ENCODE measurements around the gene CDKAL1. TPM values are rescaled to one million over a fixed set of nuclear protein-coding genes. Genes with fewer than 3 reads are reported as not detected.

The CDKAL1 gene
- total and polyA plus RNA-seq, 2 of the 8 experiments (the other 6 are each of a cell fraction or from before 2014, with no cell fraction given) = 8.4 to 24.6 TPM

DNA sequence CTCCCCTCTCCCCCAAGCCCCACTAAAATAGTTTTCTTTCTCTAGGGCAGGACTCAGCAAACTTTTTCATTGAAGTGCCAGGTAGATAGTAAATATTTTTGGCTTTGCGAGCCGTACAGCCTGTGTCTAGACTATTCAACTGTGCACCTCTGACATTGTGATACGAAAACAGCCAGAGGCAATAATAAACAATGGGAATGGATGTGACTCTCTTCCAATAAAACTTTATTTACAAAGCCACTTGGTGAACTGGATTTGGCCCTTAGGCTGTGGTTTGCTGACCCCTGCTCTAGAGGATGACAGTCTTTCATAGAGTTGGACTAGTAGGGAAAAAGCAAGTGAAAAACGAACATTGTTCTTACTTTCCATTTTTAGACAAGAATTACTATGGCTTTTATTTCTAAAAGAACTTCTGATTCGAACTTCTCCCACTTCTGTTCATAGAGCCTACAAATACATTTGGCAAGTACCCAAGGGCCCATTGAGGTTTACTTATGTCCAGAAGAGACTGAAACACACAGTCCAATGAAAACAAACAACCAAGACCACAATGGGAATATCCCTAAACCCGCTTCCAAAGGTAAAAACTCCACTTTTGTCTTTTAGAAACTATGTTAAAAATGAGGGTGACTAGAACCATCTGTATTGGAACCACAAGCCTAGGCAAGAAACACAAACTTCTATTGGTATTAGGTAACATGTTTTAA lies 46.4 kb upstream of the CDKAL1 start:
- no peak for DNase-seq (ENCODE audit: low read depth in 1 of 2, low spot score in 2 of 2)
- H2AFZ ChIP-seq (ENCODE audit: low read length) = no peak overlapping the region
- H3K14ac ChIP-seq (ENCODE audit: insufficient read length) = no peak overlapping the region
- H4K5ac ChIP-seq (ENCODE audit: insufficient read length, low read depth, low read length) = no peak overlapping the region
- H3K4me2 ChIP-seq (ENCODE audit: insufficient read depth in 1 of 2, low read depth in 2 of 2, low read length in 2 of 2) = no peak overlapping the region
- no peak overlapping the region for H2BK120ac ChIP-seq (replicated peaks; ENCODE audit: low read depth, low read length)
- peaks cover 0 to 4% (median 0%) of the 10 kb centered on the region in 4 experiments; a peak in 1 of 7 replicates for H3K4me1 ChIP-seq (replicated peaks in 1 of 4; ENCODE audit: control insufficient read depth in 3 of 4, insufficient read depth in 4 of 4, low read length in 3 of 4)
- no peaks in the 10 kb centered on the region for H4K20me1 ChIP-seq (replicated peaks in 1 of 2; ENCODE audit: control insufficient read depth in 1 of 2, insufficient read depth in 2 of 2, low read length in 2 of 2)
- no peak overlapping the region for H2BK5ac ChIP-seq (ENCODE audit: low read depth, low read length)
- no peaks in the 10 kb centered on the region for H3K23me2 ChIP-seq (ENCODE audit: low read depth, low read length)
- H2AK5ac ChIP-seq (ENCODE audit: low read depth, low read length) = no peak overlapping the region
- H3K4me3 ChIP-seq (ENCODE audit: extremely low read depth in 1 of 4, insufficient read depth in 2 of 4, low read depth in 3 of 4, low read length in 4 of 4) = no peak overlapping the region
- H3K27me3 ChIP-seq (replicated peaks in 1 of 4; ENCODE audit: control insufficient read depth in 3 of 4, extremely low read depth in 1 of 4, insufficient read depth in 3 of 4, low read length in 3 of 4) = no peaks in the 10 kb centered on the region
- H3K23ac ChIP-seq (ENCODE audit: insufficient read length) = no peak overlapping the region
- no peak overlapping the region for H3K4ac ChIP-seq (replicated peaks; ENCODE audit: insufficient read length, low read depth, low read length)
- H3K18ac ChIP-seq (ENCODE audit: extremely low read depth, low read length) = no peak overlapping the region
- H3K9me3 ChIP-seq (ENCODE audit: insufficient read depth in 2 of 2, low read depth in 1 of 2, low read length in 1 of 2) = no peaks in the 10 kb centered on the region
- no peak overlapping the region for H2BK15ac ChIP-seq (ENCODE audit: low read length)
- no peak for FAIRE-seq
- H3K79me1 ChIP-seq (ENCODE audit: low read depth, low read length) = peaks cover 2% of the 10 kb centered on the region; the same call in 1 of the 2 replicates
- H2BK20ac ChIP-seq (ENCODE audit: low read length) = no peak overlapping the region
- 92% methylated on average over 6 of the region's 6 CpGs; no CpG with 5 or more reads in 1 of the 2 experiments for WGBS, 2 experiments (ENCODE audit: extremely low coverage in 1 of 2, insufficient coverage in 1 of 2, insufficient read length in 1 of 2, insufficient replicate concordance in 2 of 2, low coverage in 1 of 2, low lambda C conversion rate in 2 of 2, missing lambda C conversion rate in 1 of 2)
- peaks cover 7 to 74% (median 37%) of the 10 kb centered on the region in 4 experiments for H3K36me3 ChIP-seq (ENCODE audit: control insufficient read depth in 2 of 4, insufficient read depth in 4 of 4, low read length in 3 of 4)
- 0 out of 4 replicates have a peak, but pooled peaks cover 0 to 7% of the 10 kb centered on the region in 2 experiments for H3K79me2 ChIP-seq (ENCODE audit: control insufficient read depth in 1 of 2, insufficient read depth in 2 of 2, low read length in 2 of 2)
- ChIA-PET POLR2A (ENCODE audit: partially characterized antibody) (no interaction called here), CTCF (ENCODE audit: partially characterized antibody) (no interaction called here)
- no peak overlapping the region for H3K9ac ChIP-seq (replicated peaks in 1 of 4; ENCODE audit: extremely low read depth in 1 of 4, low read depth in 3 of 4, low read length in 3 of 4)
- no peak overlapping the region for H4K91ac ChIP-seq (replicated peaks; ENCODE audit: insufficient read length, low read length)
- H3K27ac ChIP-seq (ENCODE audit: low read depth, low read length) = no peak overlapping the region
- no peak overlapping the region for H2BK12ac ChIP-seq (ENCODE audit: low read depth, low read length)
- H4K8ac ChIP-seq (ENCODE audit: extremely low read depth, insufficient read depth, low read length) = no peak overlapping the region
- no peak overlapping the region for H3K56ac ChIP-seq (replicated peaks; ENCODE audit: insufficient read length, low read depth, low read length)
- TF ChIP-seq POLR2AphosphoS5 (IDR thresholded peaks at IDR 0.05; ENCODE audit: low read depth, low read length) (no peak), BRCA1 (IDR thresholded peaks at IDR 0.05; ENCODE audit: low read depth, low read length) (no peak), TCF12 (IDR thresholded peaks at IDR 0.05; ENCODE audit: low read depth, low read length) (no peak), EZH2 (IDR thresholded peaks at IDR 0.05; ENCODE audit: low read depth, low read length, severe bottlenecking) (no peak), TAF1 (IDR thresholded peaks at IDR 0.05; ENCODE audit: low read depth, low read length) (no peak), CTBP2 (IDR thresholded peaks at IDR 0.05; ENCODE audit: borderline replicate concordance, insufficient read depth, insufficient read length, low read length) (no peak), POLR2A (IDR thresholded peaks at IDR 0.05; ENCODE audit: control extremely low read depth in 1 of 2, low read depth in 2 of 2, low read length in 2 of 2) (no peak), SP2 (IDR thresholded peaks at IDR 0.05; ENCODE audit: low read length) (no peak)
- TF ChIP-seq, protein P1, sequence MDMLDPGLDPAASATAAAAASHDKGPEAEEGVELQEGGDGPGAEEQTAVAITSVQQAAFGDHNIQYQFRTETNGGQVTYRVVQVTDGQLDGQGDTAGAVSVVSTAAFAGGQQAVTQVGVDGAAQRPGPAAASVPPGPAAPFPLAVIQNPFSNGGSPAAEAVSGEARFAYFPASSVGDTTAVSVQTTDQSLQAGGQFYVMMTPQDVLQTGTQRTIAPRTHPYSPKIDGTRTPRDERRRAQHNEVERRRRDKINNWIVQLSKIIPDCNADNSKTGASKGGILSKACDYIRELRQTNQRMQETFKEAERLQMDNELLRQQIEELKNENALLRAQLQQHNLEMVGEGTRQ (IDR thresholded peaks at IDR 0.05; ENCODE audit: low read length) = no peak
- TF ChIP-seq, protein P2, sequence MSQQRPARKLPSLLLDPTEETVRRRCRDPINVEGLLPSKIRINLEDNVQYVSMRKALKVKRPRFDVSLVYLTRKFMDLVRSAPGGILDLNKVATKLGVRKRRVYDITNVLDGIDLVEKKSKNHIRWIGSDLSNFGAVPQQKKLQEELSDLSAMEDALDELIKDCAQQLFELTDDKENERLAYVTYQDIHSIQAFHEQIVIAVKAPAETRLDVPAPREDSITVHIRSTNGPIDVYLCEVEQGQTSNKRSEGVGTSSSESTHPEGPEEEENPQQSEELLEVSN (IDR thresholded peaks at IDR 0.05) = no peak
- TF ChIP-seq, protein P3, sequence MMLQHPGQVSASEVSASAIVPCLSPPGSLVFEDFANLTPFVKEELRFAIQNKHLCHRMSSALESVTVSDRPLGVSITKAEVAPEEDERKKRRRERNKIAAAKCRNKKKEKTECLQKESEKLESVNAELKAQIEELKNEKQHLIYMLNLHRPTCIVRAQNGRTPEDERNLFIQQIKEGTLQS (IDR thresholded peaks at IDR 0.05; ENCODE audit: insufficient read depth, low read depth, low read length) = no peak

All from H1 (cell line).